Measurements from ENCODE around the gene FLNB. TPM values are rescaled to one million over a fixed set of nuclear protein-coding genes. Genes with fewer than 3 reads are reported as not detected.
A peak's percentile ranks its signal among the peaks of the same experiment; 100 is the strongest.

FLNB gene
- total RNA-seq, 4 donors from 2014 or later = 82.5 to 192 (median 145) TPM

DNA sequence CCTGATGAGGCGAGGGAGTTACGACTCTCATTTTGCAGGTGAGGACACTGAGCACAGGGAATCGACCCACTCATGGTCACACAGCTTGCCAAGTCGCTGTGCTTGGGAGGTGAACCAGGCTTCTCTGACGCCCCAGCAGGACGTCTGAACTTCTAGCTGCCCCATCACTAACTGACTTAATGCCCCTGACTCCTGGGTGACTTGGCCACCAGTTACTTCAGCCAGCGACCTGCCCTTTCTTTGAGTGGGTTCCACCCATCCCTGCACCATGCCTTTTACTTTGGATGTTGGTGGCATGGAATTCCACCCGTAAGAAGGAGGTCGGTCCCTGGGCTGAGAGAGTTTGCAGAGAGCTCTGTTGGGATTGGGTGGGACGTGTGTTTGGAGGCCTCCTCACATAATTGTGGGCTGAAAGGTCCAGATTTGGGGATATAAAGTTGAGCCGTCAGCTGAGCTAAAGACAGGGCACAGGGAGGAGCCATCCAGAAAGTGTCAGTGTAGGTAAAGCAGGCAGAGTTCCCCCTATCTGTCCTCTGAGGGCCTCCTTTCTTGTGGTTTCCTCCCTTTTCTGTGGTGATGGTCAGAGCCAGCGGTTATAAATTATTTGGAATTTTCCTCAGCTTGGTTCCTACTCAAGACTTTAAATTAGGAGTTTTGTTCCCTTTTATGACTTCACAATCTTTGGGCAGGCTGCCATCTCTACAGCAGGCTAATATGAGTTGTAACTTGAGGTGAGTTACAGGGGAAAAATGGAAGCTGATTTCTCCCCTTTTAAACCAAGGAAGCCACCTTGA lies 55.0 kb downstream of the FLNB start:
- DNase-seq (ENCODE audit: low spot score) (peak; percentile 60), ATAC-seq (ENCODE audit: low FRiP score) (no peak)
- TF ChIP-seq, protein P1, sequence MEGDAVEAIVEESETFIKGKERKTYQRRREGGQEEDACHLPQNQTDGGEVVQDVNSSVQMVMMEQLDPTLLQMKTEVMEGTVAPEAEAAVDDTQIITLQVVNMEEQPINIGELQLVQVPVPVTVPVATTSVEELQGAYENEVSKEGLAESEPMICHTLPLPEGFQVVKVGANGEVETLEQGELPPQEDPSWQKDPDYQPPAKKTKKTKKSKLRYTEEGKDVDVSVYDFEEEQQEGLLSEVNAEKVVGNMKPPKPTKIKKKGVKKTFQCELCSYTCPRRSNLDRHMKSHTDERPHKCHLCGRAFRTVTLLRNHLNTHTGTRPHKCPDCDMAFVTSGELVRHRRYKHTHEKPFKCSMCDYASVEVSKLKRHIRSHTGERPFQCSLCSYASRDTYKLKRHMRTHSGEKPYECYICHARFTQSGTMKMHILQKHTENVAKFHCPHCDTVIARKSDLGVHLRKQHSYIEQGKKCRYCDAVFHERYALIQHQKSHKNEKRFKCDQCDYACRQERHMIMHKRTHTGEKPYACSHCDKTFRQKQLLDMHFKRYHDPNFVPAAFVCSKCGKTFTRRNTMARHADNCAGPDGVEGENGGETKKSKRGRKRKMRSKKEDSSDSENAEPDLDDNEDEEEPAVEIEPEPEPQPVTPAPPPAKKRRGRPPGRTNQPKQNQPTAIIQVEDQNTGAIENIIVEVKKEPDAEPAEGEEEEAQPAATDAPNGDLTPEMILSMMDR (IDR thresholded peaks at IDR 0.05) = no peak

DNA sequence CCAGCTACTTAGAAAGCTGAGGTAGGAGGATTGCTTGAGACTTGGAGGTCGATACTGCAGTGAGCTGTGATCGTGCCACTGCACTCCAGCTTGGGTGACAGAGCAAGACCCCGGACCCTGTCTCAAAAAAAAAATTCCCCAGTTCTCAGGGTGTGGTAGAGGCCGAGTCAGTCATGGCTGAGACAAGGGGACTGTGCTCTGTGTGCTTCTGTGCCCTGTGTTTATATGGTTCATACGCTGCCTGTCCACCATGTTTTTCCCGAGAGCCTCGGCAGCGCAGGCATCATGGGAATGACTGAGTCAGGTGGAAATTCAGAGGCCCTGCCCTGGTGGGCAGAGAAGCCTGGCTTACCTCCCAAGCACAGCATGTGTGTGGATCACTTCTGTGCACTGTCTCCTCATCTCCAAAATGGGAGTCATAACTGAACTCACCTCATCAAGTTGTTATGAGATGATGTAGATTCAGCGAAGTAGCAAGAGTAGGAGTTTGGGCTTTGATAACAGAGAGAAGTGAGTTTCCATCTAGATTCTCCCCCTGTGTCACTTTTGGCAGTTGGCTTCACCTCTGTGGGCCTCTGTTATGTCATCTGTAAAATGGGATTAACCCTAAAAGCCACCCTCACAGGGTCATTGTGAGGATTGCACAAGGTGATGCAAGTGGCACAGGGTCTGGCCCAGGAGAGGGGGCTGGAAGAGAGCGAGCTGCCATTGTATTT lies 56.9 kb downstream of the FLNB start:
- DNase-seq (ENCODE audit: low spot score) (no peak), ATAC-seq (ENCODE audit: low FRiP score) (no peak)
- TF ChIP-seq, protein P1 (IDR thresholded peaks at IDR 0.05) = no peak

DNA sequence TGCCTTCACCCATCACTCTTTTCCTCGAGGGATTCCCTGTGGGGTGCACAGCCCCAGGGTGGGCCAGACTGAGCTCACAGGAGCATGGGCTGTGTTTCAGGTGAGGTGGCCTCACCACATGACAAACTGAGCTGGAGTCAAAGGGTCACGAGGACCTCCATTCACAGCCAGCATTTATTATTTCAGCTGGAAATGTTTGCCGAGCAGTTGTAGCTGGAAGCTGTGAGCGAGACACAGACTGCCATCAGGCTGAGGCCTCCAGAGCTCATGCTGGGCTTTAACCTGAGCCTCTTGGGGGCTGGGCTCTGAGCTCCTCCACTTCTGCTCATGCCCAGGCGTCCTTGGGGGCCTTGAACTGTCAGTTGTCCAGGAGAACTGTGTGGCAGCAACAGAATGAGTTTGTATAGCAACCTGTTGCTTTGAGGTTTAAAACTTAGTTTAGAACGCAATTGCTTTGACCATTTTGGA lies 57.5 kb downstream of the FLNB start:
- TF ChIP-seq, protein P1 (IDR thresholded peaks at IDR 0.05) = no peak
- DNase-seq (ENCODE audit: low spot score) = no peak
- ATAC-seq (ENCODE audit: low FRiP score) = no peak

DNA sequence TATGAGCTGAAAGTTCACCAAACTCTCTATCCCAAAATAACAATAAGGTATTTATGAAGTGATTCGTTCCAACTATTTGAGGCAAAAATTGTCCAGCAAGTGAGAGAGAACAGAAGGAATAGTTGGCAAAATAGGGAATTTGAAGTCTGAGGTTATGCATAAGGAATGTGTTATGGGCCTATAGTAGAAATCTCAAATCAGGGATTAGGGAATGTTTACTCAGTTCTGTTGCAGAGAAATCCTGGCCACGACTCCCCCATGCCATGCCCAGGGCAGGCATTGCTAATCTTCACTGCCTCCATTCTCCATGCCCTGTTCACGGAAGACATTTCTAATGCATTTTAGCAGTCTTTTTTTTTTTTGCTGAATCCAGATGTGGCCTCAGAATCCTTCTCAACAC lies 58.6 kb downstream of the FLNB start:
- TF ChIP-seq, protein P1 (IDR thresholded peaks at IDR 0.05) = no peak
- no peak for ATAC-seq (ENCODE audit: low FRiP score)
- no peak for DNase-seq (ENCODE audit: low spot score)

DNA sequence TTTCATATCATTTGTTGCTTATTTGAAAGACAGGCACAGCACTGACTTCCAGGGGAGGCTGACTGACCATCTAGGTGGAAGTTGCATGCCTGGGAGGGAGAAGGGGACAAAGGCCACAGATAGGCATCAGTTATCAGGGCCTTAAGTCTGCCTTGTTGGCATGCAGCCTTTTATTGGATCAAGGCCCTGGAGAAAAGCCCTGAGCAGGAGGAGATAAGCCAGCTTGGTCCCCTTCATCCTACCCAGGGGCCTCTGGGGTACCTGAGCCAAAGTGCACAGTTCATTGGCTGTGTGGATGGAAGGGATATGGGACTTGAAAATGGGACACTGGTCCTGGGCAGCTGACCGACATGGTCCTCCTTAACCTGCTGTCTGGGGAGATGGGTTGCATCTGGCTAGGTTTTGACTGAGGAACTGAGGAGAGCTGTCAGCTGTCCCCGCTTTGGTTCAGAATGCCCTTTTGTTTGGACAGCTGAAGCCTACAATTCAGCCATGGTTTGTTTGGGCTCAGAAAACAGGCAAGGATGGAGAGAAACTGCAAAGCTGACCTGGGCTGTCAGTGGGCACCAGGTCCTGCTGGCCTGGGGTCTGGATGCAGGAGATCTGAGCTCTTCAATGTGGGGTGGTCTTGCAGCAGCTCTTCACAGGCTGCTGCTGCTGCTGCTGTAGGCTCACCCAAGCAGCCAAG lies 60.0 kb downstream of the FLNB start:
- TF ChIP-seq, protein P1 (IDR thresholded peaks at IDR 0.05) = no peak
- no peak for ATAC-seq (ENCODE audit: low FRiP score)
- no peak for DNase-seq (ENCODE audit: low spot score)

DNA sequence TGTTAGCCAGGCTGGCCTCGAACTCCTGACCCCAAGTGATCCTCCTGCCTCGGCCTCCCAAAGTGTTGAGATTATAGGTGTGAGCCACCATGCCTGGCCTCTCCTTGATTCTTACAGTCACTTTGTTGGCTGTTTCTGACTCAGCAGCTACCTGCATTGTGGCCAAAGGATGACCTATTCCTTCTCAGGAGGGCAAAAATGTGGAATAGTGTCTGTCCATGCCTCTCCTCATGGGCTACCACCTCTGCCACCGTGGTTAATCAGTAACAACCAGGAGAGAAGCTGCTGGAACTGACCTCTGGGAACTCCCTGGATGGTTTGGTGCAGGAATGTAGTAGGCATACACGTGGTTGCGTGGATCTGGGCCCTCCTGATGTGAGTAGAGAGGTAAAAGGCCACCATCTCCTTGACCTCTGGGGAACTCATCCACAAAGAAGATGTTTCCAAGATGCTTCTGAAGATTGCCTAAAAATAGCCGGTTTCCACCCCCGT lies 63.3 kb downstream of the FLNB start:
- no peak for DNase-seq (ENCODE audit: low spot score)
- no peak for ATAC-seq (ENCODE audit: low FRiP score)
- TF ChIP-seq, protein P1 (IDR thresholded peaks at IDR 0.05) = no peak

All from omental fat pad (tissue), 4 donors.